ENCODE results near the gene ZNF165.
"Not testable (repeated sequence)": the region's sequence is repeated elsewhere in the genome, so short reads cannot be mapped to it uniquely, and the experiment has no call there.

- not testable (repeated sequence) for TF ChIP-seq MXI1 (conservative IDR thresholded peaks at IDR 0.05; ENCODE audit: poor library complexity, severe bottlenecking); CTCF (IDR thresholded peaks at IDR 0.05; ENCODE audit: poor library complexity, severe bottlenecking); EP300 (conservative IDR thresholded peaks at IDR 0.05; ENCODE audit: poor library complexity, severe bottlenecking); RAD21 (conservative IDR thresholded peaks at IDR 0.05); SMC3 (conservative IDR thresholded peaks at IDR 0.05; ENCODE audit: poor library complexity); EZH2 (IDR thresholded peaks at IDR 0.05; ENCODE audit: borderline replicate concordance, insufficient read depth, low read length, poor library complexity, severe bottlenecking); POLR2AphosphoS5 (IDR thresholded peaks at IDR 0.05)
Observed at GRCh38 chr6:28102699-28103098, 22.3 kb downstream of the ZNF165 start.
